ACHN (cell line): Measurements from ENCODE around the gene ZNF497.
"Not testable (repeated sequence)": the region's sequence is repeated elsewhere in the genome, so short reads cannot be mapped to it uniquely, and the experiment has no call there.

Experiments used
- DNase-seq: peaks from one replicate; pipeline ENCODE4 v3.0.0-alpha.2; 2015
- in situ Hi-C: cut with HindIII; loops from 2 replicates; pipeline ENCODE4 v1.10.0; 2017; ENCODE audit warnings: low sequenced_read_pairs, low pct_ligation_motif_present, low pct_unique_long_range_greater_than_20kb

Gene ZNF497

GRCh38 chr19:58351990-58352755 is 10.4 kb downstream of the ZNF497 start:
- no peak for DNase-seq
- in situ Hi-C loops: no loop called here

GRCh38 chr19:58351558-58351878 is 11.0 kb downstream of the ZNF497 start:
- in situ Hi-C loops: no loop called here
- DNase-seq: no peak

GRCh38 chr19:58350871-58351557 is 11.5 kb downstream of the ZNF497 start:
- no peak for DNase-seq
- in situ Hi-C loops: no loop called here

GRCh38 chr19:58350001-58350861 is 12.3 kb downstream of the ZNF497 start:
- in situ Hi-C loops: no loop called here
- no peak for DNase-seq

GRCh38 chr19:58349590-58349989 is 13.0 kb downstream of the ZNF497 start:
- DNase-seq: no peak
- in situ Hi-C loops: no loop called here

- in situ Hi-C loops, DNase-seq: not testable (repeated sequence)
These were observed 14.5 kb downstream of the ZNF497 start for GRCh38 chr19:58348080-58348479.

- DNase-seq: peak; percentile 12
- in situ Hi-C loops: no loop called here
These were observed 15.3 kb downstream of the ZNF497 start for GRCh38 chr19:58346961-58347929.

GRCh38 chr19:58345558-58345957 is 17.0 kb downstream of the ZNF497 start:
- in situ Hi-C loops: no loop called here

GRCh38 chr19:58338825-58339558 is 23.6 kb downstream of the ZNF497 start:
- DNase-seq: no peak
- in situ Hi-C loops: no loop called here

More at GRCh38 chr19:58345558-58345957, 17.0 kb downstream of the ZNF497 start:
- no peak for DNase-seq

GRCh38 chr19:58338336-58338735 is 24.2 kb downstream of the ZNF497 start:
- no peak for DNase-seq
- in situ Hi-C loops: no loop called here

GRCh38 chr19:58336820-58337219 is 25.7 kb downstream of the ZNF497 start:
- in situ Hi-C loops: no loop called here
- no peak for DNase-seq

GRCh38 chr19:58336216-58336615 is 26.3 kb downstream of the ZNF497 start:
- no peak for DNase-seq
- in situ Hi-C loops: no loop called here

GRCh38 chr19:58335630-58336029 is 26.9 kb downstream of the ZNF497 start:
- no peak for DNase-seq
- in situ Hi-C loops: no loop called here

- in situ Hi-C loops: no loop called here
- no peak for DNase-seq
These were observed 27.8 kb downstream of the ZNF497 start for GRCh38 chr19:58334691-58335249.

GRCh38 chr19:58332697-58333096 is 29.9 kb downstream of the ZNF497 start:
- no peak for DNase-seq
- in situ Hi-C loops: no loop called here

GRCh38 chr19:58330458-58330857 is 32.1 kb downstream of the ZNF497 start:
- in situ Hi-C loops: no loop called here
- DNase-seq: no peak

GRCh38 chr19:58328999-58329398 is 33.6 kb downstream of the ZNF497 start:
- in situ Hi-C loops: no loop called here
- no peak for DNase-seq
